ENCODE measurements around the gene CYP46A1.

- TF ChIP-seq CTCF (IDR thresholded peaks at IDR 0.05) (no peak), POLR2A (IDR thresholded peaks at IDR 0.05) (no peak)
Observed at GRCh38 chr14:99707921-99708320, 23.8 kb downstream of the CYP46A1 start.
